ENCODE data around the gene GXYLT1. TPM values are rescaled to one million over a fixed set of nuclear protein-coding genes. Genes with fewer than 3 reads are reported as not detected.
A peak's percentile ranks its signal among the peaks of the same experiment; 100 is the strongest.
"Not testable (repeated sequence)": the region's sequence is repeated elsewhere in the genome, so short reads cannot be mapped to it uniquely, and the experiment has no call there.

GXYLT1 gene, protein sequence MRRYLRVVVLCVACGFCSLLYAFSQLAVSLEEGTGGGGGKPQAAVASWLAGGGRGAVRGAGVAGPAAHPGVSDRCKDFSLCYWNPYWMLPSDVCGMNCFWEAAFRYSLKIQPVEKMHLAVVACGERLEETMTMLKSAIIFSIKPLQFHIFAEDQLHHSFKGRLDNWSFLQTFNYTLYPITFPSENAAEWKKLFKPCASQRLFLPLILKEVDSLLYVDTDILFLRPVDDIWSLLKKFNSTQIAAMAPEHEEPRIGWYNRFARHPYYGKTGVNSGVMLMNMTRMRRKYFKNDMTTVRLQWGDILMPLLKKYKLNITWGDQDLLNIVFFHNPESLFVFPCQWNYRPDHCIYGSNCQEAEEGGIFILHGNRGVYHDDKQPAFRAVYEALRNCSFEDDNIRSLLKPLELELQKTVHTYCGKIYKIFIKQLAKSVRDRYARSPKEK
- total RNA-seq (2012; rRNA removed): 9.6 and 14.2 TPM in 2 replicates

DNA sequence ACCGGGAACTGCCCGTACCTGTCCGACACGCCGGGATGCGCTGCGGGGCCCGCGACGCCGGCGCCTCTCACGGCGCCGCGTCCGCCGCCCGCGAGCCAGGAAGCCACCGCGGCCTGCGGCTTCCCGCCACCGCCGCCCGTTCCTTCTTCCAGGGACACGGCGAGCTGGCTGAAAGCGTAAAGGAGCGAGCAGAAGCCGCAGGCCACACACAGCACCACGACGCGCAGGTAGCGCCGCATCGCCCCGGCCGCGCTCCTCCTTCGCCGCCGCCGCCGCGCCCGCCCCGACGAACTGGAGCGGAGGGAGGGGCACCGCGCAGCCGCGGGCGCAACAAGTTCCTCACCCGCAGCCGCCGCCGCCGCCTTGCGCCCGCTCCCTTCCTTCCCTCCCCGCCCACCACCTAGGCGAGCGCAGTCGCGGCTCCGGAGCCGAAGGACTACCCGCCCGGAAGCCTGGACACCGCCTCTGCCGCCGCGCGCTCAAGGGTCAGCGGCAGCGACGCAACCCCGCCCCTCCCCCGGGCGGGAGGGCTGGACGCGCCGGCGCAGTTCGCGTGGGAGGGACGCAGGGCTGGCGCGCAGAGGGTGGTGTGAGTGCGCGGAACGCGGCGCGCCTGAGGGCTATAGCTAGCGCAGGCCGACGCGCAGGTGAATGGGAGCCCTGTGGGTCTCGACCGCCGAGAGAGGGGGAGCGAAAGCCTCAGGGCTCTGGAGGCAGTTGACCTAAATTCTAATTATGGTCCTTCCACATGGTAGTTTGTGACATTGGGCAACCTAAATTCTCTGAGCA lies at the start of gene GXYLT1:
GXYLT1 (minus strand) TSS at position 467 of the 789 bp plus-strand sequence; CDS start at position 239, 228 bp downstream.
- H3K9me3 ChIP-seq (replicated peaks; ENCODE audit: low read length): no peaks in the 10 kb centered on the region
- H3K36me3 ChIP-seq (ENCODE audit: insufficient read depth, low read length): no peaks in the 10 kb centered on the region
- H3K4me3 ChIP-seq (ENCODE audit: low read length): peak within 1 kb of the TSS; percentile 88
- H3K9ac ChIP-seq (ENCODE audit: low read depth, low read length): peak within 1 kb of the TSS; percentile 86
- peaks cover 17% of the 10 kb centered on the region for H3K4me1 ChIP-seq (ENCODE audit: control insufficient read depth, insufficient read depth, low read length)
- H3K27me3 ChIP-seq (ENCODE audit: control insufficient read depth, insufficient read depth, low read length): no peaks in the 10 kb centered on the region
- peak within 1 kb of the TSS; percentile 95 for H3K4me2 ChIP-seq (ENCODE audit: low read length)

DNA sequence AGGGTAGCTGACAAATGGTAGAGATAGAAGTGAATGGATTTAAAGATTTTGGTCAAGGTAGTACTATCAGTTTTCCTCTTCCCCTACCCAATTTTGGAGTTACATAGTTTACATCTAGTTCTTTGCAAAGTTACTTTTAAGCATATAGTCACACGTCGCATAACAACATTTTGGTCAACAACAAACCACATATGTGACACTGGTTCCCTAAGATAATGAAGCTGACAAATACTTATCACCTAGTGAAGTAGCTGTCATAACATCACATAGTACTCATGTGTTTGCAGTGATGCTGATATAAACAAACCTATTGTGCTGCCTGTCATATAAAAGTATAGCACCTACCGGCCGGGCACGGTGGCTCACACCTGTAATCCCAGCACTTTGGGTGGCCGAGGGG lies 48.0 kb upstream of the GXYLT1 start:
- no peaks in the 10 kb centered on the region for H3K27me3 ChIP-seq (ENCODE audit: control insufficient read depth, insufficient read depth, low read length)
- H3K4me2 ChIP-seq (ENCODE audit: low read length): no peak overlapping the region
- H3K9me3 ChIP-seq (replicated peaks; ENCODE audit: low read length): no peaks in the 10 kb centered on the region

DNA sequence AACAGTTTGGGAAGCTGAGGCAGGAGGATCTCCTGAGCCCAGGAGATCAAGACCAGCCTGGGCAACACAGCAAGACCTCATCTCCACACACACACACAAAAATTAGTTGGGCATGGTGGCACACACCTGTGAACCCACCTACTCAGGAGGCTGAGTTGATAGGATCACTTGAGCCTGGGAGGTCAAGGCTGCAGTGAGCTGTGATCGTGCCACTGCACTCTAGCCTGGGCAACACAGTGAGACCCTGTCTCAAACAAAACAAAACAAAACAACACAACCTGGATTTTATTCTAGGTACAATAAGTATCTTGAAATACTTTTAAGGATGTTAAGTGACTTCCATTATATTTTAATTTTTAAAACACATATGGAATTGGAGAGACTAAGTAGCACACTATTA lies 47.6 kb upstream of the GXYLT1 start:
- no peaks in the 10 kb centered on the region for H3K4me1 ChIP-seq (ENCODE audit: control insufficient read depth, insufficient read depth, low read length)
- H3K4me2 ChIP-seq (ENCODE audit: low read length): no peak overlapping the region
- no peaks in the 10 kb centered on the region for H3K27me3 ChIP-seq (ENCODE audit: control insufficient read depth, insufficient read depth, low read length)
- peaks cover 10% of the 10 kb centered on the region for H3K36me3 ChIP-seq (ENCODE audit: insufficient read depth, low read length)
- H3K4me3 ChIP-seq (ENCODE audit: low read length): no peak overlapping the region
- H3K9me3 ChIP-seq (replicated peaks; ENCODE audit: low read length): no peaks in the 10 kb centered on the region
- H3K9ac ChIP-seq (ENCODE audit: low read depth, low read length): no peak overlapping the region

More for the DNA sequence above, 48.0 kb upstream of the GXYLT1 start:
- Histone ChIP-seq H3K4me3 (ENCODE audit: low read length) (no peak overlapping the region), H3K4me1 (ENCODE audit: control insufficient read depth, insufficient read depth, low read length) (no peaks in the 10 kb centered on the region), H3K9ac (ENCODE audit: low read depth, low read length) (no peak overlapping the region), H3K36me3 (ENCODE audit: insufficient read depth, low read length) (peaks cover 10% of the 10 kb centered on the region)

DNA sequence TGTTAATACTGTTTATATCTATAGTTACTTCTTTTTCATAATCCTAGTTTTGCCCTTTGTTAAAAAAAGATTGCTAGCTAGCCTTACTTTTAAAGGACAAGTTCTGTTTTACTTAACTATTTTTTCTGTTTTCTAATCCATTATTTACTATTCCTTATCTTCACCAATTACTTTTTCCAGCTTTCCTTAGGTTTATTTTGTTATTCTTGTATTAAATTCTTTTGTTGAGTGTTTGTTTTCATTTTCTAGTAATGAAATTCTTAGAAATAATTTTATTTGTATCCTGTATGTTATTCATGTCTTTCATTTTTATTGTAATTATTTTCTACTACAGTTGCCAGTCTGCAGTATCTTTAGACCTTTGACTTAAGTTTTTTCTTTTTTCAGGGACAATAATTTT lies 45.7 kb upstream of the GXYLT1 start:
- Histone ChIP-seq H3K9ac (ENCODE audit: low read depth, low read length) (no peak overlapping the region), H3K36me3 (ENCODE audit: insufficient read depth, low read length) (peaks cover 5% of the 10 kb centered on the region), H3K27me3 (ENCODE audit: control insufficient read depth, insufficient read depth, low read length) (no peaks in the 10 kb centered on the region), H3K4me2 (ENCODE audit: low read length) (no peak overlapping the region), H3K4me3 (ENCODE audit: low read length) (no peak overlapping the region), H3K9me3 (replicated peaks; ENCODE audit: low read length) (no peaks in the 10 kb centered on the region), H3K4me1 (ENCODE audit: control insufficient read depth, insufficient read depth, low read length) (no peaks in the 10 kb centered on the region)

DNA sequence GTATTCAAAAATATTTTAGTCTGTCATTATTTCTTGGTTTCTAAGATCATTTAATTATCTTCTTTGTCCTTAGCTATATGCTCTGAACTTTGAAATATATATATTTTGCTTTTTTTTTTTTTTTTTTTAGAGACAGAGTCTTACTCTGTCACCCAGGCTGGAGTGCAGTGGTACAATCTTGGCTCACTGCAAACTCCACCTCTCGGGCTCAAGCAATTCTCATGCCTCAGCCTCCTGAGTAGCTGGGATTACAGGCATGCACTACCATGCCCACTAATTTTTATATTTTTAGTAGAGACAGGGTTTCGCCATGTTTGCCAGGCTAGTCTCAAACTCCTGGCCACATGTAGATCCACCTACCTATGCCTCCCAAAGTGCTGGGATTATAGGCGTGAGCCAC lies 43.6 kb upstream of the GXYLT1 start:
- not testable (repeated sequence) for H3K4me1 ChIP-seq (ENCODE audit: control insufficient read depth, insufficient read depth, low read length); H3K27me3 ChIP-seq (ENCODE audit: control insufficient read depth, insufficient read depth, low read length); H3K4me3 ChIP-seq (ENCODE audit: low read length); H3K36me3 ChIP-seq (ENCODE audit: insufficient read depth, low read length); H3K9ac ChIP-seq (ENCODE audit: low read depth, low read length); H3K4me2 ChIP-seq (ENCODE audit: low read length); H3K9me3 ChIP-seq (replicated peaks; ENCODE audit: low read length)

DNA sequence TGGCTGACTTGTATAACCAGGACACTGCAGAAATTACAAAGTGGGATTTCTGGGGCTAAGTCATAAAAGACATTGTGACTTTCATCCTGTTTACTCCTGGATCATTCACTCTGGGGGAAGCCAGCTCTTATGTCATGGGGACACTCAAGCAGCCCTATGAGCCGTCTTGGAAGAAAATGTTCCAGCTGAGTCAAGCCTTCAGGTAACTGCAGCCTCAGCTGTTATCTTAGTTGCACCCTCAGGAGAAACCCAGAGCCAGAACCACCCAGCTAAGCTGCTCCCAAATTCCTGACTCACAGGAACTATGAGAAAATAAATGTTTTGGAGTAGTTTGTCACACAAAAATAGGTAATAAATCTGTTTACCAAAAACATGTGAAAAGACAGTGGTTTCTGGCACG lies 43.1 kb upstream of the GXYLT1 start:
- no peaks in the 10 kb centered on the region for H3K27me3 ChIP-seq (ENCODE audit: control insufficient read depth, insufficient read depth, low read length)
- H3K9ac ChIP-seq (ENCODE audit: low read depth, low read length): no peak overlapping the region
- H3K4me3 ChIP-seq (ENCODE audit: low read length): no peak overlapping the region
- no peaks in the 10 kb centered on the region for H3K4me1 ChIP-seq (ENCODE audit: control insufficient read depth, insufficient read depth, low read length)
- H3K4me2 ChIP-seq (ENCODE audit: low read length): no peak overlapping the region
- H3K36me3 ChIP-seq (ENCODE audit: insufficient read depth, low read length): peaks cover 5% of the 10 kb centered on the region
- no peaks in the 10 kb centered on the region for H3K9me3 ChIP-seq (replicated peaks; ENCODE audit: low read length)

DNA sequence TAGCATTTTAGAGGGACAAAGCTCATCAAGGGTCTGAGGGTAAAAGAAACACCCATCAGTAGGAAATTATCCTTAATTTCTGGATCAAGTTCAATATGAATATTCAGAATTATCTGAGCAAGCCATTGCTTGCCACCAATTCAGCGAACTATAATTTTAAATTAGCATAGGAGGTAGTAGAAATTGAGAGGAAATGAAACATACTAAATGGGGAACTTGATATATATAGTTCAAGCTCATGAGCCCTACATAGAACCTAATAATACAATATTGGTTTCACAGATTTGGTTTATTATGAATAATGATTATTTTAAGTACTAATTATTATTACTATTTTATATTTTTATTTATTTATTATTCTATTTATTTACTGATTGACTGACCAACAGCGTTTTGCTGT lies 42.1 kb upstream of the GXYLT1 start:
- no peak overlapping the region for H3K4me3 ChIP-seq (ENCODE audit: low read length)
- no peak overlapping the region for H3K4me2 ChIP-seq (ENCODE audit: low read length)
- no peak overlapping the region for H3K9ac ChIP-seq (ENCODE audit: low read depth, low read length)
- no peaks in the 10 kb centered on the region for H3K4me1 ChIP-seq (ENCODE audit: control insufficient read depth, insufficient read depth, low read length)
- H3K36me3 ChIP-seq (ENCODE audit: insufficient read depth, low read length): no peaks in the 10 kb centered on the region
- no peaks in the 10 kb centered on the region for H3K9me3 ChIP-seq (replicated peaks; ENCODE audit: low read length)
- no peaks in the 10 kb centered on the region for H3K27me3 ChIP-seq (ENCODE audit: control insufficient read depth, insufficient read depth, low read length)

DNA sequence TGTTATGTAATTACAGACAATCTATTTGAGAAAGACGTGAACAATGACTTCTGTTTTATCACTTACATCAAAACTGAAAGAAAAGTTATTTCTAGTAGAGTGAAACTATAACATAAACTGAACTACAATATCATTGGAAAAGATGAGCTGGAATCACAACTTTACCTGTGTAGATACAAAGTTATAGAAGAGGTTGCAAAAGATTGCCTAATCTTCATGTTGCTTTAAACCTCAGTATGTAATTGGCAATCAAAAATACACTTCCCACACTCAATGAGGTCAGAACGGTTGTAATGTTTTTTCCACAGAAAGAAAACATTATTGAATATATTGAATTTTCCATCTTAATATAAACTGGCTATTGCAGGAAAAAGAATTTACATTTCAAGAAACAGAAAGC lies 37.7 kb upstream of the GXYLT1 start:
- H3K4me3 ChIP-seq (ENCODE audit: low read length): no peak overlapping the region
- peaks cover 5% of the 10 kb centered on the region for H3K4me1 ChIP-seq (ENCODE audit: control insufficient read depth, insufficient read depth, low read length)
- H3K9ac ChIP-seq (ENCODE audit: low read depth, low read length): no peak overlapping the region
- no peak overlapping the region for H3K4me2 ChIP-seq (ENCODE audit: low read length)
- no peaks in the 10 kb centered on the region for H3K27me3 ChIP-seq (ENCODE audit: control insufficient read depth, insufficient read depth, low read length)
- no peaks in the 10 kb centered on the region for H3K9me3 ChIP-seq (replicated peaks; ENCODE audit: low read length)
- H3K36me3 ChIP-seq (ENCODE audit: insufficient read depth, low read length): peaks cover 5% of the 10 kb centered on the region

DNA sequence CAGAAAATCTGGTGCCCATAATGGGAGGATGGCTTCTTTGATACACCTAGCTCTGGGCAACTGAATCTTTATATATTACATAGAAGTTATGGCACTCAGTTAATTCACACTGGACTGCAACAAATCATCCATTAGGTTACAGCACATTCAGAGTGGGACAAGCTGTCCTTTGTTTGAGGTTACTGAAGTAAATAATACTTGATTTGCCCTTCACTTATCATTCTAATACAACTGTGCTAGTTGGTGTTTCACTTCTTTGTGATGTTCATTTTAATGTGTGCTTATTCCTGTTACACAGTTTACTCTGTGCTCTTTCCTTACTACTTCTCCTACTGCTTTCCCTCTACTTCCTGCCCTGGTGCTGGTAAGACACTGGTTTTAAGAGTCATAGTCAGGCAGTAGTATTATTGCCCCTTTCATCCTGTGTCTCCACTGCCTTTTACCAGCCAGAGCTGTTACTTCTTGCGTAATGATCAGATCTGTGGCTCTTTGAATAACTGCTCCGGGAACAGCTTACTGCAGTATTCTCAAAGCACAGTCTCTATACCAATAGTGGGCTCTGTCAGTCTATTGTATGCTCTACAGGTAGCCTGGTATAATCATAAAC lies 36.4 kb upstream of the GXYLT1 start:
- H3K27me3 ChIP-seq (ENCODE audit: control insufficient read depth, insufficient read depth, low read length): no peaks in the 10 kb centered on the region
- no peak overlapping the region for H3K4me2 ChIP-seq (ENCODE audit: low read length)
- H3K36me3 ChIP-seq (ENCODE audit: insufficient read depth, low read length): peaks cover 5% of the 10 kb centered on the region
- H3K9me3 ChIP-seq (replicated peaks; ENCODE audit: low read length): no peaks in the 10 kb centered on the region
- H3K4me1 ChIP-seq (ENCODE audit: control insufficient read depth, insufficient read depth, low read length): peaks cover 5% of the 10 kb centered on the region
- no peak overlapping the region for H3K4me3 ChIP-seq (ENCODE audit: low read length)
- no peak overlapping the region for H3K9ac ChIP-seq (ENCODE audit: low read depth, low read length)

DNA sequence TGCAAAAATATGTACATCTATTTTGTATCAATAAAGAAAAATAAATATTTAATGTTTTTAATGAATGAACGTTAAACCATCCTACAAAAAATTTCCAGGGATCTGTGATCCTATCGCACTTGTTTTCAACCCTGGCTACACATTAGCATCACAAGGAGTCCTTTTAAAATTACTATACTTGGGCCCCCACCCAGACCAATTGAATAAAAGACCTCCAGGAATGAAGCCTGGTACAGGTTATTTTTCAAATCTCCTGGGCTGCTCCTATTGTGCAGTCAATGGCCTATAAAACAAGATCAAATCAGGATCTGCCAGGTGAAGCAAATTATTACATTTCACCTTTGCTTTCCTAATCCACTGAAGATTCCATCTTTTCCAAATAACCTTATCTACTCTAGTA lies 33.4 kb upstream of the GXYLT1 start:
- Histone ChIP-seq H3K4me3 (ENCODE audit: low read length) (no peak overlapping the region), H3K9ac (ENCODE audit: low read depth, low read length) (no peak overlapping the region), H3K4me2 (ENCODE audit: low read length) (no peak overlapping the region), H3K36me3 (ENCODE audit: insufficient read depth, low read length) (peaks cover 5% of the 10 kb centered on the region), H3K4me1 (ENCODE audit: control insufficient read depth, insufficient read depth, low read length) (peaks cover 5% of the 10 kb centered on the region), H3K27me3 (ENCODE audit: control insufficient read depth, insufficient read depth, low read length) (no peaks in the 10 kb centered on the region), H3K9me3 (replicated peaks; ENCODE audit: low read length) (no peaks in the 10 kb centered on the region)

DNA sequence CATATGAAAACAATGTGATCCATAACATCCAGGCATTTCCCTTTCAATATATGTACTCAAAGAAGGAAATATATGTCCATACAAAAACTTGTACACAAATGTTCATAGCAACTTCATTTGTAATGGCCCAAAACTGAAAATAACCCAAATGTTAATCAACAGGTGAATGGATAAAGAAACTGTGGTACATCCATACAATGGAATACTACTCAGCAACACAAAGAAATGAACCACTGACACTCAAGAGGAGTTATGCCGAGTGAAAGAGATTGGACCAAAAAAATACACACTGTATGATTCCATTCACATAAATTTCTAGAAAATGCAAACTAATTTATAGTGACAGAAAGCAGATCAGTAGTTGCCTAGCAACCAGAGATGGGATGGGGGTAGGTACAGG lies 30.3 kb upstream of the GXYLT1 start:
- no peak overlapping the region for H3K4me3 ChIP-seq (ENCODE audit: low read length)
- no peaks in the 10 kb centered on the region for H3K9me3 ChIP-seq (replicated peaks; ENCODE audit: low read length)
- no peak overlapping the region for H3K9ac ChIP-seq (ENCODE audit: low read depth, low read length)
- H3K4me1 ChIP-seq (ENCODE audit: control insufficient read depth, insufficient read depth, low read length): peaks cover 3% of the 10 kb centered on the region
- H3K36me3 ChIP-seq (ENCODE audit: insufficient read depth, low read length): peaks cover 2% of the 10 kb centered on the region
- H3K4me2 ChIP-seq (ENCODE audit: low read length): no peak overlapping the region
- no peaks in the 10 kb centered on the region for H3K27me3 ChIP-seq (ENCODE audit: control insufficient read depth, insufficient read depth, low read length)

Data from skeletal muscle satellite cell (primary cell).